Spleen (tissue), 11 donors: ENCODE data around the gene KRT38. TPM values are rescaled to one million over a fixed set of nuclear protein-coding genes. Genes with fewer than 3 reads are reported as not detected.

Source experiments
- DNase-seq: peaks from one replicate; pipeline ENCODE4 v3.0.0-alpha.2; 2020
- H3K27ac ChIP-seq, 8 donors: fragments of 200-600 bp; sonication (generic) in 7 of 8; 1 replicate in 4 of 8; 2 replicates in 4 of 8; pipeline versions ENCODE4 v1.5.0 to v1.8.0; 2016 to 2021; ENCODE audit warnings: inconsistent platforms in 4 of 8, mild to moderate bottlenecking in 4 of 8, moderate library complexity in 1 of 8
- H3K27me3 ChIP-seq, 7 donors: fragments of 200-600 bp; sonication (generic) in 6 of 7; replicated peaks in 1 of 7; 1 replicate in 4 of 7; 2 replicates in 3 of 7; pipeline versions ENCODE4 v1.5.0 to v1.8.0; 2016 to 2021; ENCODE audit warnings: inconsistent platforms in 3 of 7, mild to moderate bottlenecking in 1 of 7
- H3K36me3 ChIP-seq, 6 donors: fragments of 200-600 bp; sonication (generic) in 5 of 6; 1 replicate in 4 of 6; 2 replicates in 2 of 6; pipeline versions ENCODE4 v1.5.0 to v1.8.0; 2016 to 2021; ENCODE audit warnings: inconsistent platforms in 2 of 6
- H3K4me1 ChIP-seq, 6 donors: fragments of 200-600 bp; sonication (generic) in 5 of 6; 1 replicate in 3 of 6; 2 replicates in 3 of 6; pipeline versions ENCODE4 v1.5.0 to v1.8.0; 2016 to 2021; ENCODE audit warnings: inconsistent platforms in 3 of 6
- H3K4me3 ChIP-seq, 8 donors: fragments of 200-600 bp; sonication (generic) in 7 of 8; 1 replicate in 4 of 8; 2 replicates in 4 of 8; pipeline versions ENCODE4 v1.5.0 to v1.8.0; 2016 to 2021; ENCODE audit warnings: inconsistent platforms in 4 of 8, mild to moderate bottlenecking in 4 of 8, moderate library complexity in 2 of 8
- H3K9me3 ChIP-seq, 8 donors: fragments of 200-600 bp; sonication (generic) in 7 of 8; 1 replicate in 4 of 8; 2 replicates in 4 of 8; pipeline versions ENCODE4 v1.5.0 to v1.8.0; 2016 to 2021; ENCODE audit warnings: inconsistent platforms in 4 of 8
- POLR2A ChIP-seq, 3 donors: fragments of 450-650 bp; IDR thresholded peaks; one replicate each; pipeline ENCODE4 v1.5.1; 2017; ENCODE audit warnings: antibody characterized with exemption in 3 of 3, mild to moderate bottlenecking in 1 of 3
- POLR2AphosphoS5 ChIP-seq, 3 donors: sonication (generic); formaldehyde crosslinking; IDR thresholded peaks; one replicate each; pipeline ENCODE4 v1.5.1; 2017; ENCODE audit warnings: antibody characterized with exemption in 3 of 3
- WGBS, 5 donors: extraction: QIAGEN DNeasy Blood & Tissue Kit in 3 of 5; methylation state at CpG; one replicate each; pipeline versions ENCODE4 v1.1.5 to v1.1.7; 2013 to 2018; 5-methylcytosine and 5-hydroxymethylcytosine counted together
- intact Hi-C: fragments of 100-400 bp; cut with DNase I; formaldehyde crosslinking; loops from one replicate; pipeline ENCODE4 v1.15.0; 2023; ENCODE audit warnings: low total_unique reads
- polyA plus RNA-seq, 3 donors: library from polyadenylated mRNA; stranded (reverse); fragments of 200-250 nt; gene quantifications; one replicate each; pipeline ENCODE4 v1.2.1, GENCODE V29; 2013
- small RNA-seq, 4 donors: library from RNA; depleted of rRNA; stranded (forward); fragments of <200 nt; gene quantifications; one replicate each; pipeline ENCODE3, GENCODE V24; 2016
- total RNA-seq, 7 donors: library from RNA; depleted of rRNA in 3 of 7; stranded (reverse); fragments of >200 nt in 3 of 7; fragmentation: NEBNext Ultra II Directional in 4 of 7; extraction: Animal tissue kit (Norgen Biotek cat#: 25700) in 4 of 7; gene quantifications; one replicate each; pipeline versions ENCODE4 v1.1.0 to v1.2.1, GENCODE V29; 2016 to 2021
- TF ChIP-seq, protein P1 (sequence below), 11 experiments: fragments of 200-600 bp in 7 of 11; fragments of 450-650 bp in 4 of 11; sonication (generic) in 4 of 11; IDR thresholded peaks in 8 of 11; conservative IDR thresholded peaks in 3 of 11; 1 replicate in 7 of 11; 2 replicates in 4 of 11; pipeline versions ENCODE4 v1.4.0 to v1.8.0; 2016 to 2021; ENCODE audit warnings: antibody characterized with exemption in 11 of 11, inconsistent platforms in 4 of 11, mild to moderate bottlenecking in 1 of 11
- donor health status: healthy with polysubstance abuse.
- donor health status: DM: no; HTN: no; CAD: no; lungs with moderate emphysema.
- donor health status: DM: no; HTN: no; CAD: no.
- donor health status: Bipolar disorder and iron deficiency.
- donor health status: healthy.
- donor health status: DM: no; HTN: no; CAD: no.
- donor health status: DM: yes; HTN: yes; CAD: no.

Gene KRT38
- total and polyA plus RNA-seq, 10 donors, result 0.26 to 0.39 TPM; not detected in 8

DNA sequence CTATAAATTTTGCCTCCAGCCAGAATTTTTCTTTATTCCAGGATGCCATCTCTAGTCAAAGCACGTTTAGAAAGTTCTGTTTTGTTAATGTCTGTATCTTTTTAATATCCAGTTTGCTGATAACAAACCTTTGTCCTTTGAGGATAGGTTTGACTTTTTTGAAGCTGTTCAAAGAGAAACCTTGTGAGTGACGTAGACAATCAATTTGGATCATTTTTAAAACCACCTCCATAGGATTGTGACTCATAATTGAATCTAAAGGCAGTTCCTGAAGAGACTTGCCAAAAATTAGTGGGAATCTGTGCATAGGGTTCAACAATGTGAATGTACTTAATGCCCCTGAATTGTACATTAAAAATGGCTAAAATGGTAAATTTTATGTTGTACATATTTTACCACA, 49.2 kb downstream of the KRT38 start:
- H3K4me3 ChIP-seq, result no peak overlapping the region
- TF ChIP-seq, protein P1, sequence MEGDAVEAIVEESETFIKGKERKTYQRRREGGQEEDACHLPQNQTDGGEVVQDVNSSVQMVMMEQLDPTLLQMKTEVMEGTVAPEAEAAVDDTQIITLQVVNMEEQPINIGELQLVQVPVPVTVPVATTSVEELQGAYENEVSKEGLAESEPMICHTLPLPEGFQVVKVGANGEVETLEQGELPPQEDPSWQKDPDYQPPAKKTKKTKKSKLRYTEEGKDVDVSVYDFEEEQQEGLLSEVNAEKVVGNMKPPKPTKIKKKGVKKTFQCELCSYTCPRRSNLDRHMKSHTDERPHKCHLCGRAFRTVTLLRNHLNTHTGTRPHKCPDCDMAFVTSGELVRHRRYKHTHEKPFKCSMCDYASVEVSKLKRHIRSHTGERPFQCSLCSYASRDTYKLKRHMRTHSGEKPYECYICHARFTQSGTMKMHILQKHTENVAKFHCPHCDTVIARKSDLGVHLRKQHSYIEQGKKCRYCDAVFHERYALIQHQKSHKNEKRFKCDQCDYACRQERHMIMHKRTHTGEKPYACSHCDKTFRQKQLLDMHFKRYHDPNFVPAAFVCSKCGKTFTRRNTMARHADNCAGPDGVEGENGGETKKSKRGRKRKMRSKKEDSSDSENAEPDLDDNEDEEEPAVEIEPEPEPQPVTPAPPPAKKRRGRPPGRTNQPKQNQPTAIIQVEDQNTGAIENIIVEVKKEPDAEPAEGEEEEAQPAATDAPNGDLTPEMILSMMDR (IDR thresholded peaks at IDR 0.05 in 8 of 11, conservative IDR thresholded peaks at IDR 0.05 in 3 of 11), result no peak
- TF ChIP-seq POLR2A (IDR thresholded peaks at IDR 0.05), result no peak
- TF ChIP-seq POLR2AphosphoS5 (IDR thresholded peaks at IDR 0.05), result no peak
- H3K9me3 ChIP-seq, result peaks cover 0 to 15% (median 12%) of the 10 kb centered on the region in 8 donors
- no peaks in the 10 kb centered on the region for H3K36me3 ChIP-seq
- intact Hi-C loops, result no loop called here
- no peak for DNase-seq
- H3K4me1 ChIP-seq, result no peaks in the 10 kb centered on the region
- no peak overlapping the region for H3K27ac ChIP-seq
- peaks cover 0 to 17% (median 0%) of the 10 kb centered on the region in 7 donors for H3K27me3 ChIP-seq
- WGBS, 5 donors, result 65 to 72% (median 69%) methylated on average over 2 of the region's 2 CpGs

DNA sequence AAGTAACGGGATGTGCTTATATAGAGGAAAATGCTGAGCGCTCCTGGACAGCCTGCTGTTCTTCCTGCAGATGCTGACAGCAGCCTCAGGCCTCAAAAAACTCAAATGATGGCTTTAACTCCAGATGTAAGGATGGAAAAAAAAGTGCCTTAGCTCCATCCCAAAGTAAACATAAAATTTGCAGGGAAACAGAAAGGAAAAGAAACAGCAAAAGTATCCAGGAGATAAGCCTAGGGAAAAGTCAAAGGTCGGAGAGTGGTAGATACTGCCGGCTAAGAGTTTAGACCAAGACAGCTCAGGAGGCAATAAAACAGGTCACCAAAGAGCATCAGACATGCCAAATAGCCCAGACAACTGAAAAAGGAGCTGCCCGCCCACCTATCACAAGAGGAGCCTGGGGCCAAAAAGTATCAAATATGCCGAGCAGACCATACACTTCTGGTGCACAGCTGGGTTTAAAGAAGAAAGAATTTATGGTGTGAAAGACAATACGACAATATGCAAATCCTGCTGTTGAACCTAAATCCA, 50.3 kb downstream of the KRT38 start:
- H3K9me3 ChIP-seq, result peaks cover 0 to 26% (median 22%) of the 10 kb centered on the region in 8 donors
- 63 to 70% (median 68%) methylated on average over 7 of the region's 7 CpGs for WGBS, 5 donors

DNA sequence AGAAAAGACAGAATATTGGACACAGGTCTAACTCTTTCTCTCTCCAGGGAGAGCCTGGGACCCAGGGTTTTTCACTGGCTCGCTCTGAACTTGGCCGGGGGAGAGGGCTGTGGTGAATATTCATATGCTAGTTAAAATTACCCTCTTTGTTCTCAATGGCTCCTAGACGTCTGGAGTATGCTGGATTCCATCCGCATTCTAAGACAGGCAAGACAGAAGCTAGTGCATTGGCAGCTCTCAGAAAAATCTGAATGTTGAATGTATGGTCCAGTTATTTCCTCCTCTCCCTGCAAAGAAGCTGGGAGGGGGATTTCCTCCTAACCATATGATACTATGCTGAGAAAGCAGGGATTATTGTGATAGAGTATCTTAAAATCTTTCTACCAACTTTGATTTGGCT, 53.1 kb downstream of the KRT38 start:
- no peak for DNase-seq
- Histone ChIP-seq H3K27ac (no peak overlapping the region), H3K9me3 (peaks cover 0 to 28% (median 23%) of the 10 kb centered on the region in 8 donors), H3K27me3 (peaks cover 0 to 26% (median 0%) of the 10 kb centered on the region in 7 donors), H3K4me1 (no peaks in the 10 kb centered on the region), H3K4me3 (no peak overlapping the region), H3K36me3 (no peaks in the 10 kb centered on the region)
- TF ChIP-seq, protein P1 (IDR thresholded peaks at IDR 0.05 in 8 of 11, conservative IDR thresholded peaks at IDR 0.05 in 3 of 11), result no peak
- no peak for TF ChIP-seq POLR2A (IDR thresholded peaks at IDR 0.05)
- no peak for TF ChIP-seq POLR2AphosphoS5 (IDR thresholded peaks at IDR 0.05)
- 78 to 89% (median 83%) methylated on average over 4 of the region's 4 CpGs for WGBS, 5 donors
- intact Hi-C loops, result no loop called here

More for the DNA sequence above, 50.3 kb downstream of the KRT38 start:
- Histone ChIP-seq H3K4me3 (no peak overlapping the region), H3K27me3 (peaks cover 0 to 20% (median 0%) of the 10 kb centered on the region in 7 donors), H3K36me3 (no peaks in the 10 kb centered on the region), H3K27ac (no peak overlapping the region), H3K4me1 (no peaks in the 10 kb centered on the region)
- TF ChIP-seq, protein P1 (IDR thresholded peaks at IDR 0.05 in 8 of 11, conservative IDR thresholded peaks at IDR 0.05 in 3 of 11), result no peak
- no peak for TF ChIP-seq POLR2AphosphoS5 (IDR thresholded peaks at IDR 0.05)
- no peak for TF ChIP-seq POLR2A (IDR thresholded peaks at IDR 0.05)
- intact Hi-C loops, result no loop called here
- no peak for DNase-seq

DNA sequence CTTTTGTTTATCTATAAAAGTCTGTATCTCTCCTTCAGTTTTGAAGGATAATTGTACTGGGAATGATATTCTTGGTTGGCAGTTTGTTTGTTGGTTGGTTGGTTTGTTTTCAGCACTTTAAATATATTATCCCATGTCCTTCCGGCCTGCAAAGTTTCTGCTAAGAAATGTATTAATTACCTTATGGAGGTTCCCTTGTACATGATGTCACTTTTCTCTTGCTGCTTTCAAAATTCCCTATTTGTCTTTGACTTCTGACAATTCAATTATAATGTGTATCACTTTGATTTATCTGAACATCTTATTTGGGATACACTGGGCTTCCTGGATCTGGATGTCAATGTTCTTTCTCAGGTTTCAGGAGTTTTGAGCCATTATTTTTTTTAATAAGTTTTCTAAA, 54.6 kb downstream of the KRT38 start:
- no peak for TF ChIP-seq POLR2A (IDR thresholded peaks at IDR 0.05)
- TF ChIP-seq, protein P1 (IDR thresholded peaks at IDR 0.05 in 8 of 11, conservative IDR thresholded peaks at IDR 0.05 in 3 of 11), result no peak
- Histone ChIP-seq H3K27me3 (peaks cover 0 to 36% (median 0%) of the 10 kb centered on the region in 7 donors), H3K27ac (no peak overlapping the region), H3K4me1 (no peaks in the 10 kb centered on the region), H3K4me3 (no peak overlapping the region), H3K9me3 (peaks cover 0 to 28% (median 23%) of the 10 kb centered on the region in 8 donors), H3K36me3 (no peaks in the 10 kb centered on the region)
- intact Hi-C loops, result no loop called here
- WGBS, 5 donors, result 92 to 100% (median 95%) methylated on average over 1 of the region's 1 CpG
- no peak for DNase-seq

Small RNAs within 50 kb of the gene (small RNA-seq; reads per million reads assigned to genes)
- 0.12 to 0.60 (median 0.34) reads per million in 4 donors for gene RNU2-32P

Other genes with a start within 250 kb of the KRT38 start
- not detected for gene KRTAP9-2, start 214.3 kb downstream of the KRT38 start, total RNA-seq
- gene KRTAP9-2, start 214.3 kb downstream of the KRT38 start, polyA plus RNA-seq, result not detected
- not detected for gene KRTAP9-3, start 208.5 kb downstream of the KRT38 start, total RNA-seq
- gene KRTAP9-3, start 208.5 kb downstream of the KRT38 start, polyA plus RNA-seq, result not detected
- not detected for gene KRTAP9-8, start 203.0 kb downstream of the KRT38 start, total RNA-seq
- gene KRTAP9-8, start 203.0 kb downstream of the KRT38 start, polyA plus RNA-seq, result not detected
- gene KRTAP9-4, start 191.3 kb downstream of the KRT38 start, total RNA-seq, result not detected
- not detected for gene KRTAP9-4, start 191.3 kb downstream of the KRT38 start, polyA plus RNA-seq
- not detected for gene KRTAP9-9, start 185.6 kb downstream of the KRT38 start, total RNA-seq
- gene KRTAP9-9, start 185.6 kb downstream of the KRT38 start, polyA plus RNA-seq, result not detected
- gene KRTAP9-6, start 175.6 kb downstream of the KRT38 start, total RNA-seq, result not detected
- not detected for gene KRTAP9-6, start 175.6 kb downstream of the KRT38 start, polyA plus RNA-seq
- gene KRTAP9-7, start 165.3 kb downstream of the KRT38 start, total RNA-seq, result not detected
- gene KRTAP9-7, start 165.3 kb downstream of the KRT38 start, polyA plus RNA-seq, result not detected
- gene KRTAP29-1, start 138.1 kb downstream of the KRT38 start, total RNA-seq, result not detected
- not detected for gene KRTAP29-1, start 138.1 kb downstream of the KRT38 start, polyA plus RNA-seq
- gene KRTAP16-1, start 131.7 kb downstream of the KRT38 start, total RNA-seq, result not detected
- not detected for gene KRTAP16-1, start 131.7 kb downstream of the KRT38 start, polyA plus RNA-seq
- gene KRTAP17-1, start 125.3 kb downstream of the KRT38 start, total RNA-seq, result not detected
- gene KRTAP17-1, start 125.3 kb downstream of the KRT38 start, polyA plus RNA-seq, result not detected
- gene KRT33A, start 90.2 kb downstream of the KRT38 start, total RNA-seq, result not detected
- not detected for gene KRT33A, start 90.2 kb downstream of the KRT38 start, polyA plus RNA-seq
- gene KRT33B, start 71.2 kb downstream of the KRT38 start, total RNA-seq, result not detected
- not detected for gene KRT33B, start 71.2 kb downstream of the KRT38 start, polyA plus RNA-seq
- gene KRT34, start 58.7 kb downstream of the KRT38 start, total RNA-seq, result not detected
- not detected for gene KRT34, start 58.7 kb downstream of the KRT38 start, polyA plus RNA-seq
- gene KRT31, start 43.4 kb downstream of the KRT38 start, total RNA-seq, result not detected
- gene KRT31, start 43.4 kb downstream of the KRT38 start, polyA plus RNA-seq, result not detected
- gene KRT37, start 16.4 kb downstream of the KRT38 start, total RNA-seq, result not detected
- not detected for gene KRT37, start 16.4 kb downstream of the KRT38 start, polyA plus RNA-seq
- gene KRT32, start 26.4 kb upstream of the KRT38 start, total RNA-seq, result not detected
- not detected for gene KRT32, start 26.4 kb upstream of the KRT38 start, polyA plus RNA-seq
- under 1 TPM in 1 of 7 donors, not detected in 6; 0.19 TPM for gene KRT35, start 40.2 kb upstream of the KRT38 start, total RNA-seq
- under 1 TPM in 1 of 3 donors, not detected in 2; 0.19 TPM for gene KRT35, start 40.2 kb upstream of the KRT38 start, polyA plus RNA-seq
- gene KRT36, start 48.9 kb upstream of the KRT38 start, total RNA-seq, result 1 to 10 TPM in 2 of 7 donors, under 1 TPM in 4, not detected in 1; 0.27 to 2.7 (median 0.44) TPM
- under 1 TPM; 0.20 to 0.51 (median 0.22) TPM for gene KRT36, start 48.9 kb upstream of the KRT38 start, polyA plus RNA-seq
- not detected for gene KRT13, start 64.6 kb upstream of the KRT38 start, total RNA-seq
- 10 to 100 TPM in 1 of 3 donors, 1 to 10 TPM in 2; 1.6 to 26.4 (median 3.8) TPM for gene KRT13, start 64.6 kb upstream of the KRT38 start, polyA plus RNA-seq
- gene KRT15, start 77.9 kb upstream of the KRT38 start, total RNA-seq, result not detected
- gene KRT15, start 77.9 kb upstream of the KRT38 start, polyA plus RNA-seq, result 1 to 10 TPM in 1 of 3 donors, under 1 TPM in 2; 0.07 to 1.3 (median 0.11) TPM
- gene KRT19, start 87.3 kb upstream of the KRT38 start, total RNA-seq, result 1 to 10 TPM in 3 of 7 donors, under 1 TPM in 3, not detected in 1; 0.44 to 2.8 (median 0.83) TPM
- gene KRT19, start 87.3 kb upstream of the KRT38 start, polyA plus RNA-seq, result 1 to 10 TPM in 2 of 3 donors, under 1 TPM in 1; 0.20 to 3.9 (median 1.9) TPM
- not detected for gene KRT9, start 131.1 kb upstream of the KRT38 start, total RNA-seq
- not detected for gene KRT9, start 131.1 kb upstream of the KRT38 start, polyA plus RNA-seq
- under 1 TPM in 1 of 7 donors, not detected in 6; 0.79 TPM for gene KRT14, start 145.9 kb upstream of the KRT38 start, total RNA-seq
- gene KRT14, start 145.9 kb upstream of the KRT38 start, polyA plus RNA-seq, result under 1 TPM; 0.06 to 0.17 (median 0.16) TPM
- not detected for gene KRT16, start 171.8 kb upstream of the KRT38 start, total RNA-seq
- gene KRT16, start 171.8 kb upstream of the KRT38 start, polyA plus RNA-seq, result under 1 TPM in 2 of 3 donors, not detected in 1; 0.07 to 0.19 TPM
- gene KRT17, start 183.6 kb upstream of the KRT38 start, total RNA-seq, result 1 to 10 TPM in 1 of 7 donors, not detected in 6; 1.2 TPM
- gene KRT17, start 183.6 kb upstream of the KRT38 start, polyA plus RNA-seq, result under 1 TPM in 2 of 3 donors, not detected in 1; 0.58 to 0.70 TPM
- 100 to 1,000 TPM; 313 to 897 (median 665) TPM for gene EIF1, start 247.9 kb upstream of the KRT38 start, total RNA-seq
- gene EIF1, start 247.9 kb upstream of the KRT38 start, polyA plus RNA-seq, result 100 to 1,000 TPM; 560 to 722 (median 560) TPM